Vein endothelial cell (primary cell): Measurements from ENCODE around the gene PTCRA. TPM values are rescaled to one million over a fixed set of nuclear protein-coding genes. Genes with fewer than 3 reads are reported as not detected.

Experiments used
- total RNA-seq: library from RNA; depleted of rRNA; stranded (reverse); fragments of >200 nt; gene quantifications from 2 replicates; pipeline ENCODE4 v1.2.3, GENCODE V29; 2012

PTCRA gene
- not detected in 2 replicates for total RNA-seq

GRCh38 chr6:42915732-42916131 is at the start of gene PTCRA:
Gene PTCRA (plus strand): TSS chr6:42916053. CDS start chr6:42916070, 17 bp downstream.

GRCh38 chr6:42879372-42880239 is 36.2 kb upstream of the PTCRA start, which contains the start of gene RPL7L1:
Gene RPL7L1 (plus strand): TSS chr6:42879616. CDS start chr6:42879911, 295 bp downstream.

GRCh38 chr6:42928986-42929820 is 13.3 kb downstream of the PTCRA start, which contains the start of gene CNPY3:
Gene CNPY3 (plus strand): TSS chr6:42929480. CDS start chr6:42929571, 91 bp downstream.

GRCh38 chr6:42960243-42961019 is 44.6 kb downstream of the PTCRA start, which contains the start of gene GNMT:
Gene GNMT (plus strand): TSS chr6:42960754. CDS start chr6:42960768, 14 bp downstream.

Other genes with a start within 250 kb of the PTCRA start
- 0.48 and 1.3 TPM in 2 replicates for gene PRPH2, start 193.5 kb upstream of the PTCRA start, total RNA-seq
- gene TBCC, start 169.9 kb upstream of the PTCRA start, total RNA-seq = 34.0 and 35.3 TPM in 2 replicates
- gene BICRAL, start 134.0 kb upstream of the PTCRA start, total RNA-seq = 6.2 and 6.9 TPM in 2 replicates
- gene RPL7L1, start 36.4 kb upstream of the PTCRA start, total RNA-seq = 148 and 153 TPM in 2 replicates
- gene CNPY3, start 13.4 kb downstream of the PTCRA start, total RNA-seq = 24.6 and 28.4 TPM in 2 replicates
- gene GNMT, start 44.7 kb downstream of the PTCRA start, total RNA-seq = 0.33 TPM in 1 of 2 replicates, not detected in the other
- gene PEX6, start 63.1 kb downstream of the PTCRA start, total RNA-seq = 11.8 and 20.3 TPM in 2 replicates
- gene PPP2R5D, start 68.5 kb downstream of the PTCRA start, total RNA-seq = 44.0 and 50.3 TPM in 2 replicates
- gene MEA1, start 97.9 kb downstream of the PTCRA start, total RNA-seq = 45.5 and 46.4 TPM in 2 replicates
- gene KLHDC3, start 98.2 kb downstream of the PTCRA start, total RNA-seq = 129 and 137 TPM in 2 replicates
- gene RRP36, start 105.6 kb downstream of the PTCRA start, total RNA-seq = 102 and 110 TPM in 2 replicates
- 26.7 and 50.0 TPM in 2 replicates for gene CUL7, start 137.8 kb downstream of the PTCRA start, total RNA-seq
- gene MRPL2, start 143.4 kb downstream of the PTCRA start, total RNA-seq = 19.1 and 26.5 TPM in 2 replicates
- 15.9 and 17.0 TPM in 2 replicates for gene KLC4, start 143.6 kb downstream of the PTCRA start, total RNA-seq
- gene PTK7, start 160.3 kb downstream of the PTCRA start, total RNA-seq = 12.0 and 35.6 TPM in 2 replicates